Fibroblast of lung (primary cell): ENCODE data around the gene CGNL1. TPM values are rescaled to one million over a fixed set of nuclear protein-coding genes. Genes with fewer than 3 reads are reported as not detected.

ENCODE experiments used
- DNase-seq, 2 donors: peaks; one replicate each; pipeline versions ENCODE4 v3.0.0 to v3.0.0-alpha.2; 2010; ENCODE audit warnings: low read depth in 2 of 2
- H2AFZ ChIP-seq: 2 replicates; pipeline ENCODE4 v1.5.1; 2012; ENCODE audit warnings: low read length, control low read depth, inconsistent platforms
- H3K27ac ChIP-seq: 2 replicates; pipeline ENCODE4 v1.5.1; 2011; ENCODE audit warnings: low read length, control low read depth; ENCODE audit not compliant: insufficient read depth
- H3K27me3 ChIP-seq: 2 replicates; pipeline ENCODE4 v1.5.1; 2011; ENCODE audit warnings: mild to moderate bottlenecking, low read length; ENCODE audit not compliant: control insufficient read depth, insufficient read depth
- H3K36me3 ChIP-seq: 2 replicates; pipeline ENCODE4 v1.5.1; 2011; ENCODE audit warnings: low read length; ENCODE audit not compliant: control insufficient read depth, insufficient read depth
- H3K4me1 ChIP-seq: 2 replicates; pipeline ENCODE4 v1.5.1; 2011; ENCODE audit warnings: low read length; ENCODE audit not compliant: control insufficient read depth, insufficient read depth; ENCODE audit errors: extremely low read depth
- H3K4me2 ChIP-seq: 2 replicates; pipeline ENCODE4 v1.5.1; 2011; ENCODE audit warnings: low read length, control low read depth; ENCODE audit not compliant: insufficient read depth; ENCODE audit errors: extremely low read depth
- H3K4me3 ChIP-seq, 4 experiments: fragments of 200-600 bp in 1 of 4; sonication (generic) in 1 of 4; replicated peaks in 1 of 4; 2 replicates each; pipeline ENCODE4 v1.5.1; 2011 to 2016; ENCODE audit warnings: low read length in 4 of 4, low read depth in 3 of 4, mild to moderate bottlenecking in 3 of 4, control low read depth in 2 of 4, inconsistent platforms in 1 of 4, mixed read lengths in 1 of 4; ENCODE audit not compliant: insufficient read depth in 1 of 4; ENCODE audit errors: control extremely low read depth in 1 of 4
- H3K79me2 ChIP-seq: 2 replicates; pipeline ENCODE4 v1.5.1; 2012; ENCODE audit warnings: mild to moderate bottlenecking, low read length, inconsistent platforms; ENCODE audit not compliant: control insufficient read depth, insufficient read depth
- H3K9ac ChIP-seq: 2 replicates; pipeline ENCODE4 v1.5.1; 2011; ENCODE audit warnings: mild to moderate bottlenecking, low read length, control low read depth; ENCODE audit not compliant: insufficient read depth
- H3K9me3 ChIP-seq: 2 replicates; pipeline ENCODE4 v1.5.1; 2012; ENCODE audit warnings: low read depth, low read length; ENCODE audit not compliant: control insufficient read depth, insufficient read depth
- H4K20me1 ChIP-seq: 2 replicates; pipeline ENCODE4 v1.5.1; 2011; ENCODE audit warnings: low read length; ENCODE audit not compliant: control insufficient read depth, insufficient read depth; ENCODE audit errors: extremely low read depth
- CTCF ChIP-seq, 2 donors: IDR thresholded peaks in 1 of 2; conservative IDR thresholded peaks in 1 of 2; 1 replicate in 1 of 2; 2 replicates in 1 of 2; pipeline ENCODE4 v1.5.1; 2011 to 2012; ENCODE audit warnings: low read length in 2 of 2, control low read depth in 1 of 2, inconsistent platforms in 1 of 2, low read depth in 1 of 2, mild to moderate bottlenecking in 1 of 2
- EZH2 ChIP-seq: IDR thresholded peaks from 2 replicates; pipeline ENCODE4 v1.5.1; 2012; ENCODE audit warnings: low read length, control low read depth, mild to moderate bottlenecking; ENCODE audit errors: missing control alignments
- polyA plus RNA-seq, 2 donors: library from polyadenylated mRNA; depleted of rRNA in 1 of 2; stranded (reverse) in 1 of 2; unstranded in 1 of 2; fragments of >200 nt; gene quantifications; 2 replicates each; pipeline ENCODE4 v1.2.1, GENCODE V29; 2011 to 2012; ENCODE audit warnings: missing spikeins in 1 of 2
- total RNA-seq: library from RNA; depleted of rRNA; stranded (reverse); fragments of >200 nt; gene quantifications from 2 replicates; pipeline ENCODE4 v1.2.1, GENCODE V29; 2014

Gene CGNL1
- total and polyA plus RNA-seq, 2 donors (not counting 1 experiment from before 2014, with no cell fraction given) = 0.18 to 6.1 TPM

GRCh38 chr15:57468486-57468885, 92.2 kb downstream of the CGNL1 start:
- Histone ChIP-seq H3K4me2 (no peak overlapping the region), H3K4me3 (no peak overlapping the region), H2AFZ (no peak overlapping the region), H3K27ac (no peak overlapping the region), H3K9me3 (no peaks in the 10 kb centered on the region), H3K36me3 (no peaks in the 10 kb centered on the region), H3K9ac (no peak overlapping the region), H3K27me3 (no peaks in the 10 kb centered on the region), H3K4me1 (no peaks in the 10 kb centered on the region), H3K79me2 (no peaks in the 10 kb centered on the region), H4K20me1 (no peaks in the 10 kb centered on the region)
- no peak for DNase-seq
- TF ChIP-seq EZH2 (no peak), CTCF (conservative IDR thresholded peaks at IDR 0.05 in 1 of 2, IDR thresholded peaks at IDR 0.05 in 1 of 2; ENCODE audit: low read depth in 1 of 2, low read length in 2 of 2) (no peak)

DNA sequence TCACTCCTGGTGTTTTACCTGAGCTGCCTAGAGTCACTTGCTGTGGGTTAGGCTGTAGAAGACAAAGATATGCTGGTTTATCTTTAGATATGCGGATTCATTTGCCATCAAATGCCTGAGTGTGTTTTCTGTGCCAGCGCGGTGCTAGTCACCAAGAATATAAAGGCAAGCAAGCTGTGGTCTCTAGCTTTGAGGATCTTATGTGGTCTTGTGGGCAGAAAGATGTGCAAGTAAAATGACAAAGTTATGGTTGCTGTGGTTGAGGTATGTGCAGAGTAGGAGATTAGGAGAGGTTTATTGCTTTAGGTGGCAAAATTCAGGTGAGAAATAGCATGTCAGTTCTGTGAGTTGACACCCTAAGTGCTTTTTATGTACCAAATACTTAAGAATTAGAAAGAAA, 94.2 kb downstream of the CGNL1 start:
- TF ChIP-seq CTCF (conservative IDR thresholded peaks at IDR 0.05 in 1 of 2, IDR thresholded peaks at IDR 0.05 in 1 of 2; ENCODE audit: low read depth in 1 of 2, low read length in 2 of 2) (no peak), EZH2 (no peak)
- Histone ChIP-seq H3K4me3 (no peak overlapping the region), H3K79me2 (no peaks in the 10 kb centered on the region), H3K27ac (no peak overlapping the region), H4K20me1 (no peaks in the 10 kb centered on the region), H3K4me2 (no peak overlapping the region), H3K4me1 (no peaks in the 10 kb centered on the region), H3K9ac (no peak overlapping the region), H3K27me3 (no peaks in the 10 kb centered on the region), H3K36me3 (no peaks in the 10 kb centered on the region), H2AFZ (no peak overlapping the region), H3K9me3 (no peaks in the 10 kb centered on the region)
- DNase-seq = no peak

DNA sequence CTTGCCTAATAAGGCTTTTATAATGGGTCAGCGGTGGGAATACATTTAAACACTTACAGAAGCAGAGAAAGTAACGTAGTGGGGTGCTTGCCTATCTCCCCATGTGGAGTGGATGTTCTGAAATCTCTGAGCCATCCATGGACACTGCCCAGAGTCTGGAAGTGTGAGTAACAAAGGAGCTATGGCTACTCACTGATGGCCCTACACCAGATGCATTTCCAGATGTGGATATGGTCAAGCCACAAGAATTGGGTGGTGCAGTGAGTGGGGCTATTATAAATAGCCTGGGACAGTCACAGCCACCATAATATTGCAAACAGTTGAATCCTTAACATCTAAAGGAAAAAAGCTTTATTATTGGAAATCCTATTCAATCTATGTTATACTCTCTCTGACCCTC, 96.6 kb downstream of the CGNL1 start:
- Histone ChIP-seq H3K9ac (no peak overlapping the region), H3K4me1 (no peaks in the 10 kb centered on the region), H4K20me1 (no peaks in the 10 kb centered on the region), H3K27ac (no peak overlapping the region), H3K79me2 (no peaks in the 10 kb centered on the region), H3K4me2 (no peak overlapping the region), H3K9me3 (no peaks in the 10 kb centered on the region), H3K36me3 (no peaks in the 10 kb centered on the region), H2AFZ (no peak overlapping the region), H3K27me3 (no peaks in the 10 kb centered on the region), H3K4me3 (no peak overlapping the region)
- DNase-seq = peak; percentile 28 to 31
- no peak for TF ChIP-seq EZH2
- TF ChIP-seq CTCF (conservative IDR thresholded peaks at IDR 0.05 in 1 of 2, IDR thresholded peaks at IDR 0.05 in 1 of 2; ENCODE audit: low read depth in 1 of 2, low read length in 2 of 2) = no peak
